GM12878 (cell line): Measurements from ENCODE around the gene GM2A. TPM values are rescaled to one million over a fixed set of nuclear protein-coding genes. Genes with fewer than 3 reads are reported as not detected.
A peak's percentile ranks its signal among the peaks of the same experiment; 100 is the strongest.
"Not testable (repeated sequence)": the region's sequence is repeated elsewhere in the genome, so short reads cannot be mapped to it uniquely, and the experiment has no call there.

ENCODE experiments used
- ATAC-seq: fragments of 200-7000 bp; cut with Tn5 transposase; 3 replicates; pipeline ENCODE4 v1.9.1; 2020; ENCODE audit warnings: mild to moderate bottlenecking, moderate library complexity
- BruUV-seq: library from RNA; stranded (reverse); fragments of 400-500 nt; replicated peaks from 2 replicates; lab custom pipeline; 2021; lab: Mats Ljungman, UMichigan
- CTCF ChIA-PET: fragments of 300-600 bp; sonication (Branson Sonifier 250); formaldehyde crosslinking; extraction: SDS; loops from one replicate; lab custom pipeline; 2021; ENCODE audit warnings: inconsistent platforms; lab: Yijun Ruan, JAX
- POLR2A ChIA-PET: fragments of 350-600 bp; formaldehyde crosslinking; extraction: SDS; loops from one replicate; lab custom pipeline; 2021; ENCODE audit warnings: inconsistent platforms; lab: Charles Lee
- RAD21 ChIA-PET: fragments of 300-600 bp; sonication (Branson Sonifier 250); formaldehyde crosslinking; loops from one replicate; lab custom pipeline; 2023; ENCODE audit warnings: antibody characterized with exemption; ENCODE audit not compliant: unreplicated experiment; lab: Charles Lee
- SMC1A ChIA-PET: fragments of 300-600 bp; sonication (Branson Sonifier 250); formaldehyde crosslinking; loops from one replicate; lab custom pipeline; 2023; ENCODE audit not compliant: unreplicated experiment, uncharacterized antibody; lab: Charles Lee
- DNase-seq: peaks from one replicate; pipeline ENCODE4 v3.0.0-alpha.2; 2011; ENCODE audit warnings: low read depth, low spot score
- FAIRE-seq: peaks from 3 replicates; lab custom pipeline; 2011; peaks lifted over from hg19 to GRCh38; lab: Jason Lieb, UNC
- H2AFZ ChIP-seq: 2 replicates; pipeline ENCODE4 v1.6.0; 2011; ENCODE audit warnings: low read depth, low read length, control low read depth; ENCODE audit not compliant: control insufficient read depth
- H3K27ac ChIP-seq: 2 replicates; pipeline ENCODE4 v1.5.1; 2011; ENCODE audit warnings: control low read depth; ENCODE audit not compliant: control insufficient read depth, insufficient read depth
- H3K27me3 ChIP-seq, 2 experiments: replicated peaks in 1 of 2; 2 replicates each; pipeline versions ENCODE4 v1.6.0 to v1.6.1; 2011; ENCODE audit warnings: low read length in 1 of 2; ENCODE audit not compliant: control insufficient read depth in 2 of 2, insufficient read depth in 2 of 2
- H3K36me3 ChIP-seq, 2 experiments: 2 replicates each; pipeline ENCODE4 v1.5.1; 2011; ENCODE audit warnings: low read length in 1 of 2; ENCODE audit not compliant: control insufficient read depth in 2 of 2, insufficient read depth in 2 of 2
- H3K4me1 ChIP-seq: 2 replicates; pipeline ENCODE4 v1.6.1; 2011; ENCODE audit warnings: mild to moderate bottlenecking, low read length, moderate library complexity, mixed read lengths; ENCODE audit not compliant: control insufficient read depth, insufficient read depth
- H3K4me2 ChIP-seq: 2 replicates; pipeline ENCODE4 v1.6.0; 2011; ENCODE audit warnings: control low read depth; ENCODE audit not compliant: control insufficient read depth, insufficient read depth
- H3K4me3 ChIP-seq: fragments of 200-600 bp; sonication (generic); 2 replicates; pipeline ENCODE4 v1.5.1; 2016
- H3K79me2 ChIP-seq: 2 replicates; pipeline ENCODE4 v1.6.0; 2011; ENCODE audit warnings: low read length; ENCODE audit not compliant: control insufficient read depth, insufficient read depth
- H3K9ac ChIP-seq: 2 replicates; pipeline ENCODE4 v1.8.0; 2011; ENCODE audit warnings: low read length, control low read depth, mixed read lengths; ENCODE audit not compliant: control insufficient read depth, insufficient read depth
- H3K9me3 ChIP-seq: replicated peaks from 3 replicates; pipeline ENCODE4 v1.5.1; 2011; ENCODE audit warnings: mild to moderate bottlenecking, low read length; ENCODE audit not compliant: control insufficient read depth, insufficient read depth
- H4K20me1 ChIP-seq: 2 replicates; pipeline ENCODE4 v1.6.0; 2011; ENCODE audit not compliant: control insufficient read depth, insufficient read depth
- ASH2L ChIP-seq: fragments of 300-600, 200-600 bp; sonication (generic); IDR thresholded peaks from 2 replicates; pipeline ENCODE4 v1.6.1; 2017; ENCODE audit warnings: low read depth, mild to moderate bottlenecking, borderline replicate concordance
- MLLT1 ChIP-seq: fragments of 450-650 bp; IDR thresholded peaks from 2 replicates; pipeline ENCODE4 v1.6.1; 2016; ENCODE audit warnings: mild to moderate bottlenecking
- WGBS: methylation state at CpG from one replicate; pipeline ENCODE4 v1.1.6; 2016; ENCODE audit warnings: low lambda C conversion rate; ENCODE audit not compliant: insufficient replicate concordance, insufficient coverage; ENCODE audit errors: missing lambda C conversion rate; 5-methylcytosine and 5-hydroxymethylcytosine counted together
- in situ Hi-C: fragments of 300-500 bp; cut with MboI; formaldehyde crosslinking; loops from 9 replicates; pipeline ENCODE4 v1.14.3; 2018; ENCODE audit warnings: mixed read lengths
- intact Hi-C: fragments of 100-400 bp; cut with micrococcal nuclease; formaldehyde crosslinking; loops from one replicate; pipeline ENCODE4 v1.14.2; 2022; ENCODE audit not compliant: unreplicated experiment
- polyA plus RNA-seq, 11 experiments: library from polyadenylated mRNA; depleted of rRNA in 4 of 11; unstranded in 6 of 11; stranded (reverse) in 5 of 11; fragments of >200 nt; fragmentation: Nextera tagmentation in 4 of 11; fragmentation: Illumina TruSeq in 1 of 11; extraction: Ambion mirVana in 4 of 11; extraction: Trizol in 1 of 11; gene quantifications; 1 replicate in 1 of 11; 2 replicates in 10 of 11; pipeline versions ENCODE4 v1.2.1 to v1.2.3, GENCODE V29; 2011 to 2016; ENCODE audit warnings: inconsistent platforms in 2 of 11, missing spikeins in 2 of 11, low read depth in 1 of 11
- total RNA-seq, 4 experiments: library from RNA; depleted of rRNA in 3 of 4; stranded (reverse); fragments of >200 nt in 3 of 4; fragmentation: Illumina TruSeq in 1 of 4; extraction: Trizol in 1 of 4; gene quantifications; 2 replicates each; pipeline versions ENCODE4 v1.2.1 to v1.2.3, GENCODE V29; 2013 to 2021

The GM2A gene
- total and polyA plus RNA-seq, 10 of the 15 experiments (the other 5 are each of a cell fraction or from before 2014, with no cell fraction given) = 33.6 to 106 (median 68.2) TPM

DNA sequence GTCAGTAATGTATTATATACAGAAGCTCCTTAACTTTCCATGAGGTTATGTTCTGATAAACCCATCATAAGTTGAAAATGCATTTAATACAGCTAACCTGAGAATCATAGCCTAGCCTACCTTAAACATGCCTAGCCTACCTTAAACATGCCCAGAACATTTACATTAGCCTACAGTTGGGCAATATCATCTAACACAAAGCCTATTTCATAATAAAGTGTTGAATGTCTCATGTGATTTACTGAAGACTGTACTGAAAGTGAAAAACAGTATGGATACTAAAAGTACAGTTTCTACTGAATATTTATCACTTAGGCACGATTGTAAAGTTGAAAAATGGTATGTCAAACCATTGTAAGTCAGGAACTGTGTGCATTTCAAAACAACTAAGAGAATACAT lies 1.6 kb downstream of the GM2A start:
- 8% methylated on average over 1 of the region's 1 CpG for WGBS
- no peaks in the 10 kb centered on the region for H4K20me1 ChIP-seq
- CTCF ChIA-PET = interaction anchor here (0.8 to 6.2 kb wide), 5 partner anchors 15 to 139 kb away, joined by 3 to 62 read pairs (median 24); partner anchors contain the start of gene CCDC69
- H3K9me3 ChIP-seq = no peaks in the 10 kb centered on the region
- peaks cover 64% of the 10 kb centered on the region for H3K79me2 ChIP-seq
- H3K36me3 ChIP-seq = peaks cover 0 to 2% of the 10 kb centered on the region in 2 experiments; a peak in 2 of 4 replicates
- H3K4me3 ChIP-seq = peak overlapping the region; percentile 98
- peak overlapping the region; percentile 69 for H3K27ac ChIP-seq
- no peaks in the 10 kb centered on the region for H3K27me3 ChIP-seq
- POLR2A ChIA-PET = interaction anchor here (0.7 to 8.5 kb wide), 9 partner anchors 13 to 113 kb away, joined by 3 to 216 read pairs (median 12); partner anchors contain the start of genes ANXA6 and CCDC69
- SMC1A ChIA-PET = interaction anchor here (0.7 to 10.0 kb wide), 11 partner anchors 8 to 129 kb away, joined by 3 to 227 read pairs (median 6); partner anchors contain the start of gene CCDC69
- ATAC-seq = no peak
- H3K9ac ChIP-seq = peak overlapping the region; percentile 75
- in situ Hi-C loops = no loop called here
- H3K4me2 ChIP-seq = peak overlapping the region; percentile 46
- no TSS peak for BruUV-seq
- no peak for TF ChIP-seq ASH2L
- DNase-seq = no peak
- FAIRE-seq = no peak
- peaks cover 30% of the 10 kb centered on the region for H3K4me1 ChIP-seq
- intact Hi-C loops = loop anchor here (5.0 to 10.0 kb wide), 3 partner anchors 97 to 518 kb away; partner anchors contain the start of genes ANXA6 and G3BP1
- RAD21 ChIA-PET = interaction anchor here (0.9 to 9.4 kb wide), 9 partner anchors 14 to 129 kb away, joined by 3 to 156 read pairs (median 27); partner anchors contain the start of gene CCDC69
- no peak overlapping the region for H2AFZ ChIP-seq

- not testable (repeated sequence) for ATAC-seq, BruUV-seq, H3K9me3 ChIP-seq, H3K36me3 ChIP-seq
- peak overlapping the region; percentile 98 for H3K4me3 ChIP-seq
- CTCF ChIA-PET = interaction anchor here (0.8 to 6.2 kb wide), 4 partner anchors 15 to 139 kb away, joined by 3 to 62 read pairs (median 18); no protein-coding TSS in a partner anchor
- SMC1A ChIA-PET = interaction anchor here (0.6 to 10.0 kb wide), 6 partner anchors 15 to 129 kb away, joined by 3 to 227 read pairs (median 6); partner anchors contain the start of gene CCDC69
- peak overlapping the region; percentile 48 for H3K9ac ChIP-seq
- H3K79me2 ChIP-seq = peaks cover 68% of the 10 kb centered on the region
- TF ChIP-seq MLLT1 = peak; percentile 90; the same call in 1 of the 2 replicates
- TF ChIP-seq, all 136 proteins: peak for 1; not testable (repeated sequence) for 135
- POLR2A ChIA-PET = interaction anchor here (0.8 to 8.5 kb wide), 9 partner anchors 14 to 113 kb away, joined by 3 to 216 read pairs (median 12); partner anchors contain the start of genes ANXA6 and CCDC69
- H4K20me1 ChIP-seq, in situ Hi-C loops, FAIRE-seq, H2AFZ ChIP-seq, DNase-seq, H3K27me3 ChIP-seq: not testable (repeated sequence)
- RAD21 ChIA-PET = interaction anchor here (1.8 to 9.4 kb wide), 5 partner anchors 15 to 42 kb away, joined by 5 to 156 read pairs (median 81); partner anchors contain the start of gene CCDC69
- intact Hi-C loops = loop anchor here (5.0 to 10.0 kb wide), 3 partner anchors 98 to 517 kb away; partner anchors contain the start of genes ANXA6 and G3BP1
- peak overlapping the region; percentile 46 for H3K4me2 ChIP-seq
- peaks cover 30% of the 10 kb centered on the region for H3K4me1 ChIP-seq
- peak overlapping the region; percentile 69 for H3K27ac ChIP-seq
- WGBS = 80% methylated on average over 5 of the region's 5 CpGs
Measured at GRCh38 chr5:151254990-151255389, 2.0 kb downstream of the GM2A start.
